CD4-positive, alpha-beta memory T cell (primary cell): ENCODE measurements around the gene ANKRD49. TPM values are rescaled to one million over a fixed set of nuclear protein-coding genes. Genes with fewer than 3 reads are reported as not detected.

Experiments
- CTCF ChIA-PET: fragments of 350-600 bp; sonication (Branson Sonifier 250); formaldehyde crosslinking; loops from one replicate; lab custom pipeline; 2021; ENCODE audit warnings: inconsistent platforms; ENCODE audit not compliant: partially characterized antibody; lab: Charles Lee
- POLR2A ChIA-PET: fragments of 350-600 bp; sonication (Branson Sonifier 250); formaldehyde crosslinking; loops from one replicate; lab custom pipeline; 2021; ENCODE audit not compliant: partially characterized antibody; lab: Charles Lee
- DNase-seq, 5 donors: peaks; one replicate each; pipeline versions ENCODE4 v3.0.0 to v3.0.0-alpha.2; 2020 to 2022; ENCODE audit warnings: mixed read lengths in 1 of 5
- H3K27ac ChIP-seq: one replicate; pipeline ENCODE4 v1.7.0; 2013; ENCODE audit warnings: low read depth, low read length
- H3K27me3 ChIP-seq: 2 replicates; pipeline ENCODE4 v1.7.0; 2013; ENCODE audit warnings: mild to moderate bottlenecking, low read length, moderate library complexity; ENCODE audit not compliant: insufficient read depth
- H3K36me3 ChIP-seq: 2 replicates; pipeline ENCODE4 v1.7.0; 2013; ENCODE audit warnings: mild to moderate bottlenecking, low read length, moderate library complexity; ENCODE audit not compliant: insufficient read depth
- H3K4me1 ChIP-seq: 2 replicates; pipeline ENCODE4 v1.7.0; 2013; ENCODE audit warnings: mild to moderate bottlenecking, low read length, moderate library complexity; ENCODE audit not compliant: insufficient read depth
- H3K4me3 ChIP-seq, 2 donors: one replicate each; pipeline ENCODE4 v1.7.0; 2013; ENCODE audit warnings: low read length in 2 of 2, mild to moderate bottlenecking in 1 of 2
- H3K9me3 ChIP-seq, 2 donors: one replicate each; pipeline ENCODE4 v1.7.0; 2013; ENCODE audit warnings: low read length in 2 of 2, control low read depth in 1 of 2; ENCODE audit not compliant: control insufficient read depth in 1 of 2
- H3K27ac Mint-ChIP-seq, 7 donors: one replicate each; pipeline ENCODE4 v1.8.0; 2020 to 2021; ENCODE audit warnings: mixed read lengths in 7 of 7, mild to moderate bottlenecking in 6 of 7, inconsistent platforms in 3 of 7, moderate library complexity in 3 of 7
- H3K27me3 Mint-ChIP-seq, 2 donors: one replicate each; pipeline ENCODE4 v1.8.0; 2020 to 2021; ENCODE audit warnings: mixed read lengths in 2 of 2
- H3K36me3 Mint-ChIP-seq, 2 donors: one replicate each; pipeline ENCODE4 v1.8.0; 2020 to 2021; ENCODE audit warnings: mixed read lengths in 2 of 2, inconsistent platforms in 1 of 2, mild to moderate bottlenecking in 1 of 2
- H3K4me1 Mint-ChIP-seq, 4 donors: one replicate each; pipeline ENCODE4 v1.8.0; 2020 to 2021; ENCODE audit warnings: mixed read lengths in 4 of 4, mild to moderate bottlenecking in 1 of 4
- H3K4me3 Mint-ChIP-seq, 8 donors: one replicate each; pipeline ENCODE4 v1.8.0; 2020 to 2021; ENCODE audit warnings: mixed read lengths in 8 of 8, mild to moderate bottlenecking in 7 of 8, moderate library complexity in 6 of 8, inconsistent platforms in 3 of 8
- H3K9me3 Mint-ChIP-seq, 8 donors: one replicate each; pipeline ENCODE4 v1.8.0; 2020 to 2021; ENCODE audit warnings: mixed read lengths in 8 of 8, mild to moderate bottlenecking in 5 of 8, inconsistent platforms in 3 of 8, moderate library complexity in 1 of 8
- intact Hi-C: fragments of 100-400 bp; cut with micrococcal nuclease; formaldehyde crosslinking; loops from one replicate; pipeline ENCODE4 v1.15.1; 2023
- polyA plus RNA-seq, 2 donors: library from polyadenylated mRNA; unstranded; fragments of 300-500 nt; fragmentation: Illumina TruSeq; gene quantifications; one replicate each; pipeline ENCODE4 v1.2.3, GENCODE V29; 2021
- total RNA-seq, 2 experiments: library from RNA; stranded (reverse); gene quantifications; one replicate each; pipeline ENCODE4 v1.2.3, GENCODE V29; 2021

Gene ANKRD49
- total and polyA plus RNA-seq, 4 experiments from 2014 or later, result 25.9 to 57.6 (median 42.2) TPM

GRCh38 chr11:94507485-94507884 lies 13.7 kb downstream of the ANKRD49 start:
- peaks cover 0 to 4% of the 10 kb centered on the region in 2 donors for H3K36me3 Mint-ChIP-seq
- no peaks in the 10 kb centered on the region for H3K27me3 ChIP-seq
- intact Hi-C loops, result loop anchor here (5.0 kb wide), 1 partner anchor 325 kb away; no protein-coding TSS in a partner anchor
- H3K36me3 ChIP-seq, result no peaks in the 10 kb centered on the region
- H3K9me3 Mint-ChIP-seq, result peaks cover 0 to 3% (median 0%) of the 10 kb centered on the region in 8 donors
- H3K9me3 ChIP-seq, result no peaks in the 10 kb centered on the region
- no peak overlapping the region for H3K4me3 Mint-ChIP-seq
- no peak for DNase-seq
- POLR2A ChIA-PET, result no interaction called here
- H3K4me1 Mint-ChIP-seq, result peaks cover 6 to 10% (median 8%) of the 10 kb centered on the region in 4 donors
- CTCF ChIA-PET, result interaction anchor here (0.8 to 1.5 kb wide), 4 partner anchors 9 to 12 kb away, joined by 3 to 5 read pairs (median 4); no protein-coding TSS in a partner anchor
- H3K27ac Mint-ChIP-seq, result no peak overlapping the region
- peaks cover 4 to 7% of the 10 kb centered on the region in 2 donors for H3K27me3 Mint-ChIP-seq
- no peak overlapping the region for H3K4me3 ChIP-seq
- H3K27ac ChIP-seq, result no peak overlapping the region
- H3K4me1 ChIP-seq, result peaks cover 8% of the 10 kb centered on the region

GRCh38 chr11:94511932-94512781 lies 18.4 kb downstream of the ANKRD49 start, which contains the start of gene C11orf97:
Gene C11orf97 (plus strand): TSS chr11:94512461. CDS start chr11:94512529, 68 bp downstream.
- H3K27me3 ChIP-seq, result no peaks in the 10 kb centered on the region
- peak within 1 kb of the TSS; percentile 73 to 85 (median 80) for H3K4me3 Mint-ChIP-seq
- intact Hi-C loops, result loop anchor here (10.0 kb wide), 2 partner anchors 643 to 1253 kb away; no protein-coding TSS in a partner anchor
- no peaks in the 10 kb centered on the region for H3K9me3 Mint-ChIP-seq
- CTCF ChIA-PET, result interaction anchor here (1.0 to 1.3 kb wide), 3 partner anchors 10 to 20 kb away, joined by 3 to 4 read pairs (median 3); no protein-coding TSS in a partner anchor
- no peaks in the 10 kb centered on the region for H3K36me3 ChIP-seq
- H3K27ac ChIP-seq, result no peak within 1 kb of the TSS
- peak within 1 kb of the TSS in 3 of 7 donors; percentile 19 to 73 (median 47) for H3K27ac Mint-ChIP-seq
- peak; percentile 36 to 46 (median 41) for DNase-seq
- H3K9me3 ChIP-seq, result no peaks in the 10 kb centered on the region
- POLR2A ChIA-PET, result interaction anchor here (1.9 kb wide), 1 partner anchor 18 kb away, joined by 10 read pairs; the partner anchor contains the start of genes ANKRD49 and MRE11
- H3K4me3 ChIP-seq, result peak within 1 kb of the TSS in 1 of 2 donors; percentile 51
- H3K4me1 Mint-ChIP-seq, result peaks cover 10 to 17% (median 13%) of the 10 kb centered on the region in 4 donors
- H3K27me3 Mint-ChIP-seq, result peaks cover 9 to 12% of the 10 kb centered on the region in 2 donors
- no peaks in the 10 kb centered on the region for H3K36me3 Mint-ChIP-seq
- peaks cover 13% of the 10 kb centered on the region for H3K4me1 ChIP-seq

GRCh38 chr11:94513091-94513490 lies 19.3 kb downstream of the ANKRD49 start:
- Histone ChIP-seq H3K27me3 (no peaks in the 10 kb centered on the region), H3K4me3 (no peak overlapping the region), H3K4me1 (peaks cover 13% of the 10 kb centered on the region), H3K9me3 (no peaks in the 10 kb centered on the region), H3K27ac (no peak overlapping the region), H3K36me3 (no peaks in the 10 kb centered on the region)
- intact Hi-C loops, result loop anchor here (10.0 kb wide), 2 partner anchors 642 to 1252 kb away; no protein-coding TSS in a partner anchor
- Mint-ChIP-seq H3K4me3 (peak overlapping the region in 7 of 8 donors; percentile 0 to 85 (median 69)), H3K36me3 (no peaks in the 10 kb centered on the region), H3K9me3 (no peaks in the 10 kb centered on the region), H3K4me1 (peaks cover 10 to 17% (median 13%) of the 10 kb centered on the region in 4 donors), H3K27me3 (peaks cover 9 to 12% of the 10 kb centered on the region in 2 donors), H3K27ac (no peak overlapping the region)
- ChIA-PET POLR2A (interaction anchor here (1.9 kb wide), 1 partner anchor 19 kb away, joined by 10 read pairs; the partner anchor contains the start of genes ANKRD49 and MRE11), CTCF (interaction anchor here (1.1 kb wide), 1 partner anchor 15 kb away, joined by 3 read pairs; no protein-coding TSS in a partner anchor)
- DNase-seq, result no peak

GRCh38 chr11:94515398-94515797 lies 21.6 kb downstream of the ANKRD49 start:
- ChIA-PET POLR2A (no interaction called here), CTCF (interaction anchor here (4.0 kb wide), 1 partner anchor 11 kb away, joined by 35 read pairs; no protein-coding TSS in a partner anchor)

GRCh38 chr11:94516725-94517124 lies 22.9 kb downstream of the ANKRD49 start:
- Histone ChIP-seq H3K36me3 (no peaks in the 10 kb centered on the region), H3K4me3 (no peak overlapping the region), H3K27ac (no peak overlapping the region), H3K4me1 (peaks cover 13% of the 10 kb centered on the region), H3K27me3 (no peaks in the 10 kb centered on the region), H3K9me3 (no peaks in the 10 kb centered on the region)
- Mint-ChIP-seq H3K27me3 (peaks cover 3 to 12% of the 10 kb centered on the region in 2 donors), H3K9me3 (no peaks in the 10 kb centered on the region), H3K4me3 (no peak overlapping the region), H3K27ac (no peak overlapping the region), H3K36me3 (no peaks in the 10 kb centered on the region), H3K4me1 (peaks cover 10 to 16% (median 11%) of the 10 kb centered on the region in 4 donors)
- CTCF ChIA-PET, result interaction anchor here (0.9 to 4.0 kb wide), 5 partner anchors 9 to 87 kb away, joined by 3 to 35 read pairs (median 5); no protein-coding TSS in a partner anchor
- POLR2A ChIA-PET, result no interaction called here
- DNase-seq, result no peak
- intact Hi-C loops, result loop anchor here (5.0 to 10.0 kb wide), 3 partner anchors 246 to 1248 kb away; no protein-coding TSS in a partner anchor

More at GRCh38 chr11:94515398-94515797, 21.6 kb downstream of the ANKRD49 start:
- peaks cover 13% of the 10 kb centered on the region for H3K4me1 ChIP-seq
- Mint-ChIP-seq H3K4me3 (no peak overlapping the region), H3K4me1 (peaks cover 10 to 17% (median 13%) of the 10 kb centered on the region in 4 donors), H3K27ac (no peak overlapping the region), H3K27me3 (peaks cover 8 to 12% of the 10 kb centered on the region in 2 donors), H3K36me3 (no peaks in the 10 kb centered on the region), H3K9me3 (no peaks in the 10 kb centered on the region)
- intact Hi-C loops, result loop anchor here (5.0 to 10.0 kb wide), 3 partner anchors 247 to 1249 kb away; no protein-coding TSS in a partner anchor
- DNase-seq, result no peak
- H3K4me3 ChIP-seq, result no peak overlapping the region
- H3K27ac ChIP-seq, result no peak overlapping the region
- H3K36me3 ChIP-seq, result no peaks in the 10 kb centered on the region
- no peaks in the 10 kb centered on the region for H3K27me3 ChIP-seq
- H3K9me3 ChIP-seq, result no peaks in the 10 kb centered on the region

GRCh38 chr11:94518300-94518699 lies 24.5 kb downstream of the ANKRD49 start:
- Histone ChIP-seq H3K27ac (no peak overlapping the region), H3K36me3 (no peaks in the 10 kb centered on the region), H3K4me1 (no peaks in the 10 kb centered on the region), H3K9me3 (no peaks in the 10 kb centered on the region), H3K4me3 (no peak overlapping the region), H3K27me3 (no peaks in the 10 kb centered on the region)
- H3K36me3 Mint-ChIP-seq, result no peaks in the 10 kb centered on the region
- H3K27me3 Mint-ChIP-seq, result peaks cover 3 to 4% of the 10 kb centered on the region in 2 donors
- ChIA-PET POLR2A (no interaction called here), CTCF (interaction anchor here (0.6 to 2.8 kb wide), 5 partner anchors 14 to 1603 kb away, joined by 3 to 10 read pairs (median 5); no protein-coding TSS in a partner anchor)
- H3K4me3 Mint-ChIP-seq, result no peak overlapping the region
- intact Hi-C loops, result loop anchor here (2.0 to 10.0 kb wide), 4 partner anchors 27 to 1247 kb away; no protein-coding TSS in a partner anchor
- H3K9me3 Mint-ChIP-seq, result no peaks in the 10 kb centered on the region
- no peak overlapping the region for H3K27ac Mint-ChIP-seq
- H3K4me1 Mint-ChIP-seq, result peaks cover 0 to under 1% (median under 1%) of the 10 kb centered on the region in 4 donors
- no peak for DNase-seq
